Measurements from ENCODE around the gene TTC23L.

DNA sequence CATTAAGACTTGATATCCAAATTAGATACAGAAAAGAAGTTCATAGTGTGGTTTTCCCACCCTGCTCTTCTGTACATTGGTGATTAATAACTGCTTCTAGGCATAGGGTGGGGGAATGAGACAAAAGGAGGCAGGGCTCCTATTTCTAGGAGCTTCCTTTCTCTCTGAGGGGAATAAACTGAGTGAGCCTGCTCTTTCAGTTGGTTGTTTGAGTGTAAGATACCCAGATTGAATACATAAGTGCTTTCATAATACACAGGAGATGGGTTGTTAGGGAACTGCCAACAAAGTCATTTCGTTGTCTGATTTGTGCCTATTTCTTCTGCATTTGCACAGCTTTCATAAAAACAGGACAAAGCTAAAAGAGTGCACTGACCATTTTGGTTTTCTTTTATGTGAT is 48.9 kb upstream of the TTC23L start:
- TF ChIP-seq CTCF (conservative IDR thresholded peaks at IDR 0.05; ENCODE audit: low read depth in 2 of 2) = no peak
- TF ChIP-seq, protein P1, sequence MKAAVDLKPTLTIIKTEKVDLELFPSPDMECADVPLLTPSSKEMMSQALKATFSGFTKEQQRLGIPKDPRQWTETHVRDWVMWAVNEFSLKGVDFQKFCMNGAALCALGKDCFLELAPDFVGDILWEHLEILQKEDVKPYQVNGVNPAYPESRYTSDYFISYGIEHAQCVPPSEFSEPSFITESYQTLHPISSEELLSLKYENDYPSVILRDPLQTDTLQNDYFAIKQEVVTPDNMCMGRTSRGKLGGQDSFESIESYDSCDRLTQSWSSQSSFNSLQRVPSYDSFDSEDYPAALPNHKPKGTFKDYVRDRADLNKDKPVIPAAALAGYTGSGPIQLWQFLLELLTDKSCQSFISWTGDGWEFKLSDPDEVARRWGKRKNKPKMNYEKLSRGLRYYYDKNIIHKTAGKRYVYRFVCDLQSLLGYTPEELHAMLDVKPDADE (IDR thresholded peaks at IDR 0.05) = no peak
- no peak for TF ChIP-seq EZH2phosphoT487 (IDR thresholded peaks at IDR 0.05; ENCODE audit: unreplicated experiment)
